ENCODE results near the gene RNF103. TPM values are rescaled to one million over a fixed set of nuclear protein-coding genes. Genes with fewer than 3 reads are reported as not detected.

Gene RNF103
- total RNA-seq, 1 experiment from 2014 or later: 16.1 TPM

GRCh38 chr2:86616502-86616901 is 7.2 kb downstream of the RNF103 start:
- Histone ChIP-seq H3K9ac (ENCODE audit: low read length) (no peak overlapping the region), H3K9me3 (ENCODE audit: control insufficient read depth in 1 of 2, insufficient read depth in 1 of 2, low read depth in 1 of 2, low read length in 2 of 2) (no peaks in the 10 kb centered on the region), H3K4me2 (ENCODE audit: low read length) (no peak overlapping the region), H3K9me2 (ENCODE audit: insufficient read depth) (no peaks in the 10 kb centered on the region), H2AFZ (ENCODE audit: low read depth, low read length, poor library complexity, severe bottlenecking) (no peak overlapping the region), H3K4me3 (replicated peaks in 1 of 2; ENCODE audit: low read depth in 1 of 2, low read length in 2 of 2) (no peak overlapping the region), H3K27ac (ENCODE audit: low read depth, low read length) (no peak overlapping the region), H3K79me2 (ENCODE audit: insufficient read depth, low read length) (peaks cover 16% of the 10 kb centered on the region), H4K20me1 (ENCODE audit: insufficient read depth) (no peaks in the 10 kb centered on the region), H3K36me3 (ENCODE audit: control insufficient read depth in 1 of 2, insufficient read depth in 2 of 2, low read length in 2 of 2) (peaks cover 0 to 21% of the 10 kb centered on the region in 2 experiments; a peak in 2 of 4 replicates), H3K4me1 (ENCODE audit: control insufficient read depth in 1 of 2, insufficient read depth in 2 of 2, low read length in 2 of 2) (peaks cover 6 to 7% of the 10 kb centered on the region in 2 experiments), H3K27me3 (ENCODE audit: insufficient read depth, low read length) (no peaks in the 10 kb centered on the region)
- DNase-seq (ENCODE audit: low read depth, low spot score) (no peak), ATAC-seq (no peak)
- CTCF ChIA-PET: no interaction called here
- RAD21 ChIA-PET (ENCODE audit: low non-redundant PET in 1 of 2, low total read pairs in 2 of 2, uncharacterized antibody in 2 of 2, unreplicated experiment in 2 of 2): no interaction called here
- intact Hi-C loops (cut with micrococcal nuclease): no loop called here
- POLR2A ChIA-PET: no interaction called here
- no peak for TF ChIP-seq REST (IDR thresholded peaks at IDR 0.05; ENCODE audit: low read depth)
- TF ChIP-seq JUND (IDR thresholded peaks at IDR 0.05): no peak
- TF ChIP-seq CTCF (IDR thresholded peaks at IDR 0.05 in 2 of 3, conservative IDR thresholded peaks at IDR 0.05 in 1 of 3; ENCODE audit: borderline replicate concordance in 1 of 3, insufficient read depth in 1 of 3, low read depth in 2 of 3, low read length in 2 of 3): no peak
- no peak for TF ChIP-seq ZNF274 (IDR thresholded peaks at IDR 0.05; ENCODE audit: low read depth, low read length)
- no peak for TF ChIP-seq FOSL1 (IDR thresholded peaks at IDR 0.05; ENCODE audit: low read depth)
- TF ChIP-seq ATF3 (IDR thresholded peaks at IDR 0.05): no peak
- no peak for TF ChIP-seq POLR2A (IDR thresholded peaks at IDR 0.05; ENCODE audit: borderline replicate concordance, extremely low read depth, insufficient read depth, insufficient read length)
- no peak for TF ChIP-seq ELF1 (IDR thresholded peaks at IDR 0.05; ENCODE audit: borderline replicate concordance, low read depth)
- no peak for TF ChIP-seq CBX3 (IDR thresholded peaks at IDR 0.05; ENCODE audit: low read depth)
- TF ChIP-seq SP1 (IDR thresholded peaks at IDR 0.05; ENCODE audit: low read depth): no peak
- TF ChIP-seq SRF (IDR thresholded peaks at IDR 0.05; ENCODE audit: low read depth): no peak
- TF ChIP-seq RAD21 (IDR thresholded peaks at IDR 0.05; ENCODE audit: low read depth): no peak
- TF ChIP-seq ZBTB33 (IDR thresholded peaks at IDR 0.05; ENCODE audit: extremely low read depth, insufficient replicate concordance, low read length): no peak
- no peak for TF ChIP-seq ZFX (IDR thresholded peaks at IDR 0.05)
- TF ChIP-seq TCF7L2 (IDR thresholded peaks at IDR 0.05; ENCODE audit: borderline replicate concordance, extremely low read depth, insufficient read depth, insufficient read length): no peak
- no peak for TF ChIP-seq EZH2phosphoT487 (IDR thresholded peaks at IDR 0.05; ENCODE audit: borderline replicate concordance)
- no peak for TF ChIP-seq EGR1 (IDR thresholded peaks at IDR 0.05; ENCODE audit: low read depth)
- TF ChIP-seq EZH2 (IDR thresholded peaks at IDR 0.05): no peak
- BruUV-seq (replicated peaks): no TSS peak
